Measurements from ENCODE around the gene PSMG3. TPM values are rescaled to one million over a fixed set of nuclear protein-coding genes. Genes with fewer than 3 reads are reported as not detected.

PSMG3 gene
- total and polyA plus RNA-seq, 2 experiments from 2014 or later, result 32.7 to 41.2 TPM

GRCh38 chr7:1546274-1546908, 23.4 kb downstream of the PSMG3 start:
- no peaks in the 10 kb centered on the region for H3K36me3 ChIP-seq
- TF ChIP-seq, protein P1, sequence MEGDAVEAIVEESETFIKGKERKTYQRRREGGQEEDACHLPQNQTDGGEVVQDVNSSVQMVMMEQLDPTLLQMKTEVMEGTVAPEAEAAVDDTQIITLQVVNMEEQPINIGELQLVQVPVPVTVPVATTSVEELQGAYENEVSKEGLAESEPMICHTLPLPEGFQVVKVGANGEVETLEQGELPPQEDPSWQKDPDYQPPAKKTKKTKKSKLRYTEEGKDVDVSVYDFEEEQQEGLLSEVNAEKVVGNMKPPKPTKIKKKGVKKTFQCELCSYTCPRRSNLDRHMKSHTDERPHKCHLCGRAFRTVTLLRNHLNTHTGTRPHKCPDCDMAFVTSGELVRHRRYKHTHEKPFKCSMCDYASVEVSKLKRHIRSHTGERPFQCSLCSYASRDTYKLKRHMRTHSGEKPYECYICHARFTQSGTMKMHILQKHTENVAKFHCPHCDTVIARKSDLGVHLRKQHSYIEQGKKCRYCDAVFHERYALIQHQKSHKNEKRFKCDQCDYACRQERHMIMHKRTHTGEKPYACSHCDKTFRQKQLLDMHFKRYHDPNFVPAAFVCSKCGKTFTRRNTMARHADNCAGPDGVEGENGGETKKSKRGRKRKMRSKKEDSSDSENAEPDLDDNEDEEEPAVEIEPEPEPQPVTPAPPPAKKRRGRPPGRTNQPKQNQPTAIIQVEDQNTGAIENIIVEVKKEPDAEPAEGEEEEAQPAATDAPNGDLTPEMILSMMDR (IDR thresholded peaks at IDR 0.05; ENCODE audit: low read depth, low read length), result no peak
- H3K4me1 ChIP-seq (ENCODE audit: low read depth), result peaks cover 8% of the 10 kb centered on the region
- no peak for DNase-seq (ENCODE audit: low read depth in 1 of 2, low spot score in 1 of 2)
- H3K9me3 ChIP-seq (ENCODE audit: low read depth), result no peaks in the 10 kb centered on the region
- H3K4me3 ChIP-seq, result no peak overlapping the region
- H3K27ac ChIP-seq, result no peak overlapping the region
- H3K27me3 ChIP-seq, result no peaks in the 10 kb centered on the region

DNA sequence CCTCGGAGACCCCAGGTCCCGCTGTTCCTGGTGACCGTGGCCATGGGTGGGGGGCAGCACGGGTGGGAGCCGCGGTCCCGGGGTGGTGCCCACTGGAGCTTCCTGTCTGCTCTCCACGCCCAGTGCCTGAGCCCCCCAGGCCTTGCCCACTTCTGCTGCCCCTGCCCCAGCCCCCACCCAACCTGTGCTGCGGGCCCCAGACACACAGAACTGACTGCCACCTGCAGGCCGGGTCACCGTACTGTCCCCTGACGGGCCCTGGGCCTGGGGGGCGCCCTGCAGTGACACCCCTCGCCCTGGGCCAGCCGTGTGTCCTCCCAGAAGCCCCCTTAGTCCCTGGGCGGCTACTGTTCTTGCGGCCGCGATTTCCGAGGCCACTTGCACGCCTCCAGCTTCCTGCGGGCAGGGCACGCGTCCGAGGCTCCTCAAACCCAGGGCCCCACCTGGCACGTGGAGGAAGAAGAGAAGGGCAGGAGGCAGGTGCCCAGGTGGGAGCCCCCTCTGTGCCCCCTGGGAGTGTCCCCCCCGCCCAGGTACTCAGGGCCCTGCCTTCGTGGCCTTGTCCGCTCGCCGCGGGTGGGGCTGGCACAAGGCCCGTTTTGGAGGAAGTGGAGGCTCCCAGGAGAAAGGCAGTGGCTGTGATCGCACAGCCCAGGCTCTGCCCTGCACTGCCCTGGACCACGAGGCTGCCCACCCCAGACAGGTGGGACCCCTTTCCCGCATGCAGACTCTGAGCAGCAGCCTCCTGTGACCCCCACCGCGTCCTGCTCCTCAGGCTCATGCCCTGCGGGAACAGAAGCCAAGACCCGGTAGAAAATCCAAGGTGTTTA, 24.2 kb downstream of the PSMG3 start:
- Histone ChIP-seq H3K27ac (peak overlapping the region; percentile 71), H3K36me3 (no peaks in the 10 kb centered on the region), H3K9me3 (ENCODE audit: low read depth) (no peaks in the 10 kb centered on the region), H3K4me1 (ENCODE audit: low read depth) (peaks cover 8% of the 10 kb centered on the region), H3K27me3 (no peaks in the 10 kb centered on the region), H3K4me3 (no peak overlapping the region)
- DNase-seq (ENCODE audit: low read depth in 1 of 2, low spot score in 1 of 2), result no peak
- TF ChIP-seq, protein P1 (IDR thresholded peaks at IDR 0.05; ENCODE audit: low read depth, low read length), result no peak

DNA sequence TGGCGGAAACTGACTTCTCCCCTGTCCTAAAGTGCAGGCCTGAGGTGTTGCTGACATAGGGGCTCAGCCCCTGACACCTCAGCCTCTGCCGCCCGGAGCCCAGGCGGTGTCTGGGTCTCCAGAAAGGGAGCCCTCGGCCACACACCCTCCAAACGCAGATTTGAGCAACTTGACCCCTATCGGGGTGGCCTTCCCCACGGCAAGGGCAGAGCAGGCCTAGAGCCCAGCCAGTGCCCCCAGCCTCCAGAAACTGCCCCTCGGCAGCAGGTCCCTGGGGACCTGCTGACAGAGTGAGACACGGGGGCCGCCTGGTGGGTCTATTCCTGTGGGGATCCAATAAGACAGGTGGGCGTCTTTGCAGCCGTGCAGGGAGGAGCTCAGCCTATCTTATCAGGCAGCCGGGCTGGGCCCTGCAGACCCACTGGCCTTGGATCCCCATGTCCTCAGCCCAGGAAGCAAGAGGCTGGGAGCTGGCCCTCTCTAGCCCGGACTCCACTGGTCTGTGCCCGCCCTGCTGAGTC, 24.9 kb downstream of the PSMG3 start:
- H3K27me3 ChIP-seq, result no peaks in the 10 kb centered on the region
- peak overlapping the region; percentile 71 for H3K27ac ChIP-seq
- no peaks in the 10 kb centered on the region for H3K36me3 ChIP-seq
- TF ChIP-seq, protein P1 (IDR thresholded peaks at IDR 0.05; ENCODE audit: low read depth, low read length), result no peak
- H3K4me3 ChIP-seq, result no peak overlapping the region
- DNase-seq (ENCODE audit: low read depth in 1 of 2, low spot score in 1 of 2), result no peak
- H3K4me1 ChIP-seq (ENCODE audit: low read depth), result peaks cover 8% of the 10 kb centered on the region
- H3K9me3 ChIP-seq (ENCODE audit: low read depth), result no peaks in the 10 kb centered on the region

- Histone ChIP-seq H3K36me3 (no peaks in the 10 kb centered on the region), H3K9me3 (ENCODE audit: low read depth) (no peaks in the 10 kb centered on the region), H3K27me3 (no peaks in the 10 kb centered on the region), H3K4me1 (ENCODE audit: low read depth) (peaks cover 8% of the 10 kb centered on the region), H3K27ac (peak overlapping the region; percentile 71), H3K4me3 (no peak overlapping the region)
- DNase-seq (ENCODE audit: low read depth in 1 of 2, low spot score in 1 of 2), result no peak
- TF ChIP-seq, protein P1 (IDR thresholded peaks at IDR 0.05; ENCODE audit: low read depth, low read length), result no peak
Measured at GRCh38 chr7:1544178-1544895, 25.5 kb downstream of the PSMG3 start.

GRCh38 chr7:1543826-1544177, 26.0 kb downstream of the PSMG3 start:
- TF ChIP-seq, protein P1 (IDR thresholded peaks at IDR 0.05; ENCODE audit: low read depth, low read length), result no peak
- H3K9me3 ChIP-seq (ENCODE audit: low read depth), result no peaks in the 10 kb centered on the region
- H3K36me3 ChIP-seq, result no peaks in the 10 kb centered on the region
- no peaks in the 10 kb centered on the region for H3K27me3 ChIP-seq
- no peak for DNase-seq (ENCODE audit: low read depth in 1 of 2, low spot score in 1 of 2)
- no peak overlapping the region for H3K4me3 ChIP-seq
- peaks cover 8% of the 10 kb centered on the region for H3K4me1 ChIP-seq (ENCODE audit: low read depth)
- H3K27ac ChIP-seq, result no peak overlapping the region

All from cardiac muscle cell (in vitro differentiated cells and primary cell).